Suprapubic skin (tissue), 3 donors: ENCODE results near the gene ARSG.

ENCODE experiments used
- CTCF ChIP-seq, 2 donors: fragments of 200-600 bp in 1 of 2; fragments of 450-650 bp in 1 of 2; sonication (generic) in 1 of 2; IDR thresholded peaks; one replicate each; pipeline ENCODE4 v1.5.1; 2016 to 2019; ENCODE audit warnings: antibody characterized with exemption in 2 of 2, mild to moderate bottlenecking in 1 of 2, moderate library complexity in 1 of 2
- POLR2A ChIP-seq, 2 donors: fragments of 450-650 bp; IDR thresholded peaks; one replicate each; pipeline ENCODE4 v1.6.1; 2017; ENCODE audit warnings: antibody characterized with exemption in 2 of 2, mild to moderate bottlenecking in 2 of 2, moderate library complexity in 2 of 2

- TF ChIP-seq CTCF (IDR thresholded peaks at IDR 0.05) (peak in 1 of 2 donors; percentile 13), POLR2A (IDR thresholded peaks at IDR 0.05) (no peak)
These were observed 140.4 kb downstream of the ARSG start for GRCh38 chr17:68431661-68432071.
